GM12865 (cell line): ENCODE data around the gene OBP2A.

Source experiments
- DNase-seq: peaks from one replicate; pipeline ENCODE4 v3.0.0; 2010; ENCODE audit warnings: low read depth
- H3K4me3 ChIP-seq: 2 replicates; pipeline ENCODE4 v1.5.1; 2011; ENCODE audit warnings: mild to moderate bottlenecking, low read depth, low read length, control low read depth
- TF ChIP-seq, protein P1 (sequence below): IDR thresholded peaks from 2 replicates; pipeline ENCODE4 v1.5.1; 2011; ENCODE audit warnings: low read length, control low read depth, low read depth, inconsistent platforms; ENCODE audit not compliant: insufficient read depth; ENCODE audit errors: missing control alignments

Gene OBP2A

GRCh38 chr9:135583688-135584011, 37.7 kb downstream of the OBP2A start:
- TF ChIP-seq, protein P1, sequence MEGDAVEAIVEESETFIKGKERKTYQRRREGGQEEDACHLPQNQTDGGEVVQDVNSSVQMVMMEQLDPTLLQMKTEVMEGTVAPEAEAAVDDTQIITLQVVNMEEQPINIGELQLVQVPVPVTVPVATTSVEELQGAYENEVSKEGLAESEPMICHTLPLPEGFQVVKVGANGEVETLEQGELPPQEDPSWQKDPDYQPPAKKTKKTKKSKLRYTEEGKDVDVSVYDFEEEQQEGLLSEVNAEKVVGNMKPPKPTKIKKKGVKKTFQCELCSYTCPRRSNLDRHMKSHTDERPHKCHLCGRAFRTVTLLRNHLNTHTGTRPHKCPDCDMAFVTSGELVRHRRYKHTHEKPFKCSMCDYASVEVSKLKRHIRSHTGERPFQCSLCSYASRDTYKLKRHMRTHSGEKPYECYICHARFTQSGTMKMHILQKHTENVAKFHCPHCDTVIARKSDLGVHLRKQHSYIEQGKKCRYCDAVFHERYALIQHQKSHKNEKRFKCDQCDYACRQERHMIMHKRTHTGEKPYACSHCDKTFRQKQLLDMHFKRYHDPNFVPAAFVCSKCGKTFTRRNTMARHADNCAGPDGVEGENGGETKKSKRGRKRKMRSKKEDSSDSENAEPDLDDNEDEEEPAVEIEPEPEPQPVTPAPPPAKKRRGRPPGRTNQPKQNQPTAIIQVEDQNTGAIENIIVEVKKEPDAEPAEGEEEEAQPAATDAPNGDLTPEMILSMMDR = no peak
- no peak overlapping the region for H3K4me3 ChIP-seq
- no peak for DNase-seq

GRCh38 chr9:135584371-135584770, 38.4 kb downstream of the OBP2A start:
- TF ChIP-seq, protein P1 = no peak
- no peak overlapping the region for H3K4me3 ChIP-seq
- DNase-seq = no peak

GRCh38 chr9:135584934-135585333, 39.0 kb downstream of the OBP2A start:
- H3K4me3 ChIP-seq = no peak overlapping the region
- TF ChIP-seq, protein P1 = no peak
- no peak for DNase-seq

- H3K4me3 ChIP-seq = no peak overlapping the region
- no peak for DNase-seq
- TF ChIP-seq, protein P1 = no peak
Observed at GRCh38 chr9:135586601-135587109, 40.7 kb downstream of the OBP2A start.

GRCh38 chr9:135587658-135588057, 41.7 kb downstream of the OBP2A start:
- DNase-seq = no peak
- TF ChIP-seq, protein P1 = no peak
- H3K4me3 ChIP-seq = no peak overlapping the region

DNA sequence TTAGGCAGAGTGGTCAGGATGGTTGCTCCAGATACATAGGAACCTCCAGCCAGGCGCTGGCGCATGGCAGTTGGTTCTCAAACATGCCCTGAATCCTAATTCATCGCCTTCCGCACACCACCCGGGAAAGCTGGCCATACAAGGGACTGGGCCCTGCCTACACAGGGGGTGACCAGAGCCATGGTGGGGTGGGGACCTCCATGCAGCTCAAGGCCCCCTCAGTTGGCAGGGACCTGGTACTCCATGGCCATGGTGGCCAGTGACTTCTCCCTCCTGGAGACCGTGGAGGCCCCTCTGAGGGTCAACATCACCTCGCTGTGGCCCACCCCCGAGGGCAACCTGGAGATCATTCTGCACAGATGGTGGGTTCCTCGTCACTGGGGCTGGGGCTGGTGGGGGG, 42.4 kb downstream of the OBP2A start:
- TF ChIP-seq, protein P1 = no peak
- no peak for DNase-seq
- no peak overlapping the region for H3K4me3 ChIP-seq

DNA sequence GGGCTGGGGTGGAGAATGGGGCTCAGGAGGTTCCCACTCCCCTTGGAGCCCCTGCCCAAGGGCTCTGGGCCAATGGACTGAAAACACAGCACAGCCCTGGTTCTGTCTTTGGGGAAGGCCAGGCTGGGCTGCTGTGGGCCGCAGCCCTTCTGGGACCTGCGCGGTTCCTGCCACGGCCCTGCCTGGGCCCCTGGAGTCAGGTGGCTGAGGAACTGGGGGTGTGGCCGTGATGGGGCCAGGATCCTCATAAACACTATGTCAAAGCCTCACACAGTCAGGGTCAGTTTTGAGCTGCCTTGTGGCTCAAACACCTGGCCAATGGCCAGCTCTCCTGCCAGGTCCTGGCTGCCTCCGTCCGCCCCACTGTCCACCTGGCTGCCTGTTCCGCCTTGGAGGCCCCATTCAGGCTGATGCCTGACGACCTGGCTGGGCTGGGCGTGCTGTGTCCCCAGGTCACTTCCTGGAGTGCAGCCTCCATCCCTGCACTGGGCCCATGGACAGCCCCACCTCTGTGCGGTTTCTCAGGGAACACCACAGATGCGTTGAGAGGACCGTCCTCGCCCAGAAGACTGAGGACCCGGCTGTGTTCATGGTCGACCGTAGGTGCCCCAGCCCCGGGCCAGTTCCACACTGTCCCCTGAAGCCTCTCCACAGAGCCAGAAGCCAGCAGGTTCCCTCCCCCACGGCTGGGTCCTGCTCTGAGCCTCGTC, 43.1 kb downstream of the OBP2A start:
- TF ChIP-seq, protein P1 = no peak
- DNase-seq = no peak
- H3K4me3 ChIP-seq = no peak overlapping the region
